Ramos (cell line): ENCODE results near the gene IFNL1.
"Not testable (repeated sequence)": the region's sequence is repeated elsewhere in the genome, so short reads cannot be mapped to it uniquely, and the experiment has no call there.

Experiments used
- in situ Hi-C: fragments of 300-500 bp; cut with MboI; formaldehyde crosslinking; loops from one replicate; pipeline ENCODE4 v1.14.3; 2022; ENCODE audit warnings: low sequenced_read_pairs; ENCODE audit not compliant: unreplicated experiment

The IFNL1 gene

GRCh38 chr19:39296055-39296645 is at the start of gene IFNL1:
Gene IFNL1 (plus strand): TSS chr19:39296407. CDS start chr19:39296422, 15 bp downstream.
- in situ Hi-C loops: no loop called here

GRCh38 chr19:39246951-39247669 is 49.1 kb upstream of the IFNL1 start:
- in situ Hi-C loops: no loop called here

GRCh38 chr19:39247701-39248664 is 48.2 kb upstream of the IFNL1 start:
- in situ Hi-C loops: no loop called here

- in situ Hi-C loops: no loop called here
These were observed 47.4 kb upstream of the IFNL1 start, which contains the start of gene IFNL4 for GRCh38 chr19:39248806-39249205. Gene IFNL4 (minus strand): TSS chr19:39248856.

- in situ Hi-C loops: no loop called here
These were observed 45.1 kb upstream of the IFNL1 start for GRCh38 chr19:39251081-39251480.

GRCh38 chr19:39251846-39252245 is 44.4 kb upstream of the IFNL1 start:
- in situ Hi-C loops: no loop called here

- in situ Hi-C loops: no loop called here
These were observed 43.7 kb upstream of the IFNL1 start for GRCh38 chr19:39252458-39252857.

GRCh38 chr19:39253374-39254149 is 42.6 kb upstream of the IFNL1 start:
- in situ Hi-C loops: no loop called here

- in situ Hi-C loops: no loop called here
These were observed 41.5 kb upstream of the IFNL1 start for GRCh38 chr19:39254531-39255345.

GRCh38 chr19:39257227-39257626 is 39.0 kb upstream of the IFNL1 start:
- in situ Hi-C loops: no loop called here

- in situ Hi-C loops: no loop called here
These were observed 34.5 kb upstream of the IFNL1 start for GRCh38 chr19:39261704-39262103.

GRCh38 chr19:39262496-39262895 is 33.7 kb upstream of the IFNL1 start:
- in situ Hi-C loops: no loop called here

- in situ Hi-C loops: no loop called here
These were observed 32.3 kb upstream of the IFNL1 start for GRCh38 chr19:39263912-39264305.

- in situ Hi-C loops: no loop called here
These were observed 31.6 kb upstream of the IFNL1 start for GRCh38 chr19:39264306-39265290.

- in situ Hi-C loops: no loop called here
These were observed 30.8 kb upstream of the IFNL1 start for GRCh38 chr19:39265321-39265916.

GRCh38 chr19:39268085-39268484 is 28.1 kb upstream of the IFNL1 start, which contains the start of gene IFNL2:
Gene IFNL2 (plus strand): TSS chr19:39268396. CDS start chr19:39268569, 173 bp downstream.
- in situ Hi-C loops: not testable (repeated sequence)

GRCh38 chr19:39268531-39269223 is 27.5 kb upstream of the IFNL1 start:
- in situ Hi-C loops: not testable (repeated sequence)
